ENCODE measurements around the gene SIN3A. TPM values are rescaled to one million over a fixed set of nuclear protein-coding genes. Genes with fewer than 3 reads are reported as not detected.
"Not testable (repeated sequence)": the region's sequence is repeated elsewhere in the genome, so short reads cannot be mapped to it uniquely, and the experiment has no call there.

Gene SIN3A
- 59.2 TPM for total RNA-seq

- H3K27ac ChIP-seq: peak within 1 kb of the TSS; percentile 99
- intact Hi-C loops (cut with DNase I): loop anchor here (2.0 to 10.0 kb wide), 4 partner anchors 83 to 203 kb away; partner anchors contain the start of genes MAN2C1, PTPN9 and SNUPN
- H3K4me1 ChIP-seq: peaks cover 31% of the 10 kb centered on the region
- TF ChIP-seq CTCF (IDR thresholded peaks at IDR 0.05): no peak
- TF ChIP-seq POLR2A (IDR thresholded peaks at IDR 0.05): peak in 1 of 2 donors; percentile 67
- TF ChIP-seq POLR2AphosphoS5 (IDR thresholded peaks at IDR 0.05; ENCODE audit: insufficient read depth in 1 of 2, low read depth in 1 of 2): peak; percentile 80 to 93
- no peaks in the 10 kb centered on the region for H3K9me3 ChIP-seq
- H3K27me3 ChIP-seq: no peaks in the 10 kb centered on the region
- peak; percentile 99 to 100 for DNase-seq (ENCODE audit: extremely low spot score in 2 of 2)
- H3K4me3 ChIP-seq: peak within 1 kb of the TSS; percentile 74 to 94
- no peaks in the 10 kb centered on the region for H3K36me3 ChIP-seq
These were observed at the start of gene SIN3A for GRCh38 chr15:75451674-75452363. SIN3A (minus strand) TSS chr15:75451690; CDS start chr15:75430375, 21,315 bp downstream.

- no peaks in the 10 kb centered on the region for H3K4me1 ChIP-seq
- TF ChIP-seq POLR2A (IDR thresholded peaks at IDR 0.05) (no peak), POLR2AphosphoS5 (IDR thresholded peaks at IDR 0.05; ENCODE audit: insufficient read depth in 1 of 2, low read depth in 1 of 2) (no peak), CTCF (IDR thresholded peaks at IDR 0.05) (no peak)
- no peaks in the 10 kb centered on the region for H3K27me3 ChIP-seq
- no peak overlapping the region for H3K27ac ChIP-seq
- DNase-seq (ENCODE audit: extremely low spot score in 2 of 2): no peak
- intact Hi-C loops (cut with DNase I): no loop called here
- H3K4me3 ChIP-seq: no peak overlapping the region
- peaks cover 0 to 31% of the 10 kb centered on the region in 2 donors for H3K36me3 ChIP-seq
- H3K9me3 ChIP-seq: no peaks in the 10 kb centered on the region
These were observed 42.2 kb upstream of the SIN3A start for GRCh38 chr15:75493732-75494131.

- Histone ChIP-seq H3K27me3 (no peaks in the 10 kb centered on the region), H3K9me3 (no peaks in the 10 kb centered on the region), H3K36me3 (no peaks in the 10 kb centered on the region), H3K4me1 (no peaks in the 10 kb centered on the region), H3K4me3 (no peak overlapping the region), H3K27ac (no peak overlapping the region)
- intact Hi-C loops (cut with DNase I): no loop called here
- TF ChIP-seq POLR2AphosphoS5 (IDR thresholded peaks at IDR 0.05; ENCODE audit: insufficient read depth in 1 of 2, low read depth in 1 of 2): no peak
- TF ChIP-seq CTCF (IDR thresholded peaks at IDR 0.05): no peak
- no peak for TF ChIP-seq POLR2A (IDR thresholded peaks at IDR 0.05)
- no peak for DNase-seq (ENCODE audit: extremely low spot score in 2 of 2)
These were observed 32.5 kb upstream of the SIN3A start for GRCh38 chr15:75483961-75484360.

- H3K4me3 ChIP-seq; H3K36me3 ChIP-seq; DNase-seq (ENCODE audit: extremely low spot score in 2 of 2); H3K27me3 ChIP-seq; H3K9me3 ChIP-seq; intact Hi-C loops (cut with DNase I); H3K27ac ChIP-seq; H3K4me1 ChIP-seq: not testable (repeated sequence)
These were observed 32.1 kb upstream of the SIN3A start for GRCh38 chr15:75483556-75483955.

GRCh38 chr15:75483106-75483505 is 31.6 kb upstream of the SIN3A start:
- no peak overlapping the region for H3K27ac ChIP-seq
- H3K4me1 ChIP-seq: no peaks in the 10 kb centered on the region
- no peaks in the 10 kb centered on the region for H3K36me3 ChIP-seq
- no peaks in the 10 kb centered on the region for H3K9me3 ChIP-seq
- H3K27me3 ChIP-seq: no peaks in the 10 kb centered on the region
- DNase-seq (ENCODE audit: extremely low spot score in 2 of 2): no peak
- intact Hi-C loops (cut with DNase I): no loop called here
- H3K4me3 ChIP-seq: no peak overlapping the region
- TF ChIP-seq POLR2A (IDR thresholded peaks at IDR 0.05): no peak
- no peak for TF ChIP-seq POLR2AphosphoS5 (IDR thresholded peaks at IDR 0.05; ENCODE audit: insufficient read depth in 1 of 2, low read depth in 1 of 2)
- no peak for TF ChIP-seq CTCF (IDR thresholded peaks at IDR 0.05)

- intact Hi-C loops (cut with DNase I): not testable (repeated sequence)
These were observed 29.0 kb upstream of the SIN3A start for GRCh38 chr15:75480463-75480862.

More at GRCh38 chr15:75480463-75480862, 29.0 kb upstream of the SIN3A start:
- H3K4me3 ChIP-seq; H3K27me3 ChIP-seq; H3K4me1 ChIP-seq; DNase-seq (ENCODE audit: extremely low spot score in 2 of 2); H3K9me3 ChIP-seq; H3K27ac ChIP-seq: not testable (repeated sequence)
- H3K36me3 ChIP-seq: peaks cover 0 to 11% of the 10 kb centered on the region in 2 donors

All from vagina (tissue), 2 donors.